HL-60 (cell line): ENCODE results near the gene POU2F1.
"Not testable (repeated sequence)": the region's sequence is repeated elsewhere in the genome, so short reads cannot be mapped to it uniquely, and the experiment has no call there.

Source experiments
- CTCF ChIP-seq: IDR thresholded peaks from one replicate; pipeline ENCODE4 v1.5.1; 2011; ENCODE audit warnings: low read length, control low read depth, inconsistent platforms; ENCODE audit not compliant: insufficient read depth
- POLR2AphosphoS5 ChIP-seq: IDR thresholded peaks from 2 replicates; pipeline ENCODE4 v1.6.1; 2012; ENCODE audit warnings: low read depth
- REST ChIP-seq: IDR thresholded peaks from 2 replicates; pipeline ENCODE4 v1.6.1; 2012; ENCODE audit warnings: low read depth; ENCODE audit not compliant: insufficient replicate concordance

GRCh38 chr1:167205306-167206050 lies 15.2 kb upstream of the POU2F1 start:
- not testable (repeated sequence) for TF ChIP-seq POLR2AphosphoS5, CTCF, REST
